ENCODE measurements around the gene PLD4. TPM values are rescaled to one million over a fixed set of nuclear protein-coding genes. Genes with fewer than 3 reads are reported as not detected.

Gene PLD4
- total and polyA plus RNA-seq, 2 experiments from 2014 or later: not detected

DNA sequence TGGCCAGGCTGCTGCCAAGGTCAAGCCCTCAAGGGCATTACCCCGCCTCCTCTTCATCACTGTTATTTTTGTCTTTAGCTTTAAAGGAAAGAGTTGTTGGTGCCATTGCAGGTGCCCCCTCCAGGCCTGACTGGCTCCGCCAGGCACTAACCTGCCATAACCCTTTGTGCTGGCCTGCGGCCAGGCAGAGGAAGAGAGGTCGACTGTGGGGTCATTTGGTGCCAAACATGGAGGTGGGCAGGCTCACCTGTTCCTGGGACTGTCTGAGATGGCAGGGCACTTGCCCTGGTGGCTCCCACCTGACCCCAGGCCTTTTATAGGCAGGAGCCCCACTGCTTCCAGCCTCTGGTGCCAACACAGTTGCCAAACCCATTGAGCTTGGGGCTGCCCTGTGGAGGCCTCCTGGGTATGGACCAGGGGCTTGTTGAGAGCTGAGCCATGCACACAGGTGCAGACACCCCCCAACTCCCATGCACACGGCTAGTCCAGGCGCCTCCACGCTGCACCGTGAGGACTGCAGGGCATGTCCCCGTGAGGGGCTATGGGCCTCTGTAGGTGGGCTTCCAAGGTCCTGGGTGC lies 29.4 kb upstream of the PLD4 start:
- peaks cover 7% of the 10 kb centered on the region; the same call in 2 of the 3 replicates for H3K4me1 Mint-ChIP-seq
- Histone ChIP-seq H3K27me3 (ENCODE audit: insufficient read depth) (no peaks in the 10 kb centered on the region), H3K79me2 (replicated peaks; ENCODE audit: insufficient read depth) (no peaks in the 10 kb centered on the region), H3K36me3 (ENCODE audit: insufficient read depth) (no peaks in the 10 kb centered on the region), H3F3A (replicated peaks; ENCODE audit: low read depth) (no peaks in the 10 kb centered on the region), H4K20me1 (replicated peaks; ENCODE audit: insufficient read depth) (no peaks in the 10 kb centered on the region), H3K9me2 (ENCODE audit: insufficient read depth) (no peaks in the 10 kb centered on the region), H3K4me1 (ENCODE audit: insufficient read depth) (no peaks in the 10 kb centered on the region), H3K4me2 (no peak overlapping the region), H3K27ac (ENCODE audit: low read depth) (no peak overlapping the region), H2AFZ (no peak overlapping the region), H3K4me3 (no peak overlapping the region)
- no peak overlapping the region for H3K27ac Mint-ChIP-seq
- no peaks in the 10 kb centered on the region for H3K36me3 Mint-ChIP-seq (ENCODE audit: low read depth)
- peaks cover 19% of the 10 kb centered on the region for H3K27me3 Mint-ChIP-seq (ENCODE audit: insufficient read depth, low read depth, poor library complexity)
- ATAC-seq: no peak
- H3K4me3 Mint-ChIP-seq: no peak overlapping the region
- TF ChIP-seq ZNF331 (CRISPR knock-in tag; IDR thresholded peaks at IDR 0.05; ENCODE audit: low read depth): no peak
- TF ChIP-seq, protein P1, sequence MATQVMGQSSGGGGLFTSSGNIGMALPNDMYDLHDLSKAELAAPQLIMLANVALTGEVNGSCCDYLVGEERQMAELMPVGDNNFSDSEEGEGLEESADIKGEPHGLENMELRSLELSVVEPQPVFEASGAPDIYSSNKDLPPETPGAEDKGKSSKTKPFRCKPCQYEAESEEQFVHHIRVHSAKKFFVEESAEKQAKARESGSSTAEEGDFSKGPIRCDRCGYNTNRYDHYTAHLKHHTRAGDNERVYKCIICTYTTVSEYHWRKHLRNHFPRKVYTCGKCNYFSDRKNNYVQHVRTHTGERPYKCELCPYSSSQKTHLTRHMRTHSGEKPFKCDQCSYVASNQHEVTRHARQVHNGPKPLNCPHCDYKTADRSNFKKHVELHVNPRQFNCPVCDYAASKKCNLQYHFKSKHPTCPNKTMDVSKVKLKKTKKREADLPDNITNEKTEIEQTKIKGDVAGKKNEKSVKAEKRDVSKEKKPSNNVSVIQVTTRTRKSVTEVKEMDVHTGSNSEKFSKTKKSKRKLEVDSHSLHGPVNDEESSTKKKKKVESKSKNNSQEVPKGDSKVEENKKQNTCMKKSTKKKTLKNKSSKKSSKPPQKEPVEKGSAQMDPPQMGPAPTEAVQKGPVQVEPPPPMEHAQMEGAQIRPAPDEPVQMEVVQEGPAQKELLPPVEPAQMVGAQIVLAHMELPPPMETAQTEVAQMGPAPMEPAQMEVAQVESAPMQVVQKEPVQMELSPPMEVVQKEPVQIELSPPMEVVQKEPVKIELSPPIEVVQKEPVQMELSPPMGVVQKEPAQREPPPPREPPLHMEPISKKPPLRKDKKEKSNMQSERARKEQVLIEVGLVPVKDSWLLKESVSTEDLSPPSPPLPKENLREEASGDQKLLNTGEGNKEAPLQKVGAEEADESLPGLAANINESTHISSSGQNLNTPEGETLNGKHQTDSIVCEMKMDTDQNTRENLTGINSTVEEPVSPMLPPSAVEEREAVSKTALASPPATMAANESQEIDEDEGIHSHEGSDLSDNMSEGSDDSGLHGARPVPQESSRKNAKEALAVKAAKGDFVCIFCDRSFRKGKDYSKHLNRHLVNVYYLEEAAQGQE (IDR thresholded peaks at IDR 0.05; ENCODE audit: unreplicated experiment): no peak
- TF ChIP-seq CREB1 (CRISPR knock-in tag; IDR thresholded peaks at IDR 0.05; ENCODE audit: low read depth): no peak
- TF ChIP-seq STAT1 (IDR thresholded peaks at IDR 0.05; ENCODE audit: unreplicated experiment): no peak
- no peak for TF ChIP-seq NANOG (IDR thresholded peaks at IDR 0.05; ENCODE audit: borderline replicate concordance)
- no peak for DNase-seq (ENCODE audit: low spot score)
- H3K9me3 Mint-ChIP-seq: no peaks in the 10 kb centered on the region

DNA sequence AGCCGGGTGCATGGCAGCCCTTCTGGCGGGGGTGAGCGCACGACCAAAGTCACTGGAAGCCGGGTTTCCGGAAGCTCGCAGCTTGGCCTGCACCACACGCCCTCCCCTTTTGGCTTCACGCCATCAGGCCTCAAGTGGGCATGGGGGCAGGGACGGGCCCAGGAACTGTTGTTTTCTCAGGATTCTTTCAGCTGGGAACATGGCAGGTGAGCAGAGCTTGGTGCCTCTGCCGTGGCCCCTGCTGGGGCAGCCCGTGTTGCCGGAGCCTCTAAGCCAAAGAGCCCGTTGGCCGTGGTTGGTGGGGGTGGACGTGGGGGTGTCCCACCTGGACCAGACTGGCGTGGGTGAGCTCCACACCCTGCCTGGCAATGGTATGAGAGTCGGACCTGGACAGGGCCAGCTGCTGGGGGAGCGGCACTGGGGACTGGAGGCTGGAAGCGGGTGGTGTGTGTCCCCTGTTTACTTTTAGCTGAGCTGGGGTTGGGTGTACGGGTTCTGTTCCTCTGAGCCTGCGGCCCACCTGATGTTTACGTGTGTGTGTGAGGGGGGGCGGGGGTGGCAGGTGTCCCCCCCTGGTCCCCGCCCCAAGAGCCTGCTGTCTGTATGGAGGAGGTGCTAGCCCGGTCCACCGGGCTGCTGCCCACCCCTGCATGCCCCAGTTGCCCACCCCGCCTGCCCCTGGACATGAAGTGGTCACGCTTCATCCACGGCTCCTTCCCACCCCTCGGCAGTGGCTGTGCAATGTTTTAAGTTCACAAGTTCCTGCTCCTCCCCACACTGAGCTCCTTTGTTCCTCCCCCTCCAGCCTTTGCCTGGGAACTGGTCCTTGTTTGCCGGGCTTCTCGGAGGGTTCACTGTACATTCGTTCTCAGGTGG lies 28.7 kb upstream of the PLD4 start:
- Histone ChIP-seq H3K4me3 (no peak overlapping the region), H3K36me3 (ENCODE audit: insufficient read depth) (no peaks in the 10 kb centered on the region), H2AFZ (no peak overlapping the region), H3K4me2 (no peak overlapping the region), H3K9me2 (ENCODE audit: insufficient read depth) (no peaks in the 10 kb centered on the region), H3K27ac (ENCODE audit: low read depth) (no peak overlapping the region), H3K4me1 (ENCODE audit: insufficient read depth) (no peaks in the 10 kb centered on the region), H4K20me1 (replicated peaks; ENCODE audit: insufficient read depth) (no peaks in the 10 kb centered on the region), H3K27me3 (ENCODE audit: insufficient read depth) (no peaks in the 10 kb centered on the region), H3F3A (replicated peaks; ENCODE audit: low read depth) (no peaks in the 10 kb centered on the region), H3K79me2 (replicated peaks; ENCODE audit: insufficient read depth) (no peaks in the 10 kb centered on the region)
- DNase-seq (ENCODE audit: low spot score) (no peak), ATAC-seq (no peak)
- Mint-ChIP-seq H3K9me3 (no peaks in the 10 kb centered on the region), H3K4me3 (no peak overlapping the region), H3K4me1 (peaks cover 7% of the 10 kb centered on the region; the same call in 2 of the 3 replicates), H3K36me3 (ENCODE audit: low read depth) (no peaks in the 10 kb centered on the region), H3K27ac (no peak overlapping the region), H3K27me3 (ENCODE audit: insufficient read depth, low read depth, poor library complexity) (peaks cover 22% of the 10 kb centered on the region)
- TF ChIP-seq, protein P2, sequence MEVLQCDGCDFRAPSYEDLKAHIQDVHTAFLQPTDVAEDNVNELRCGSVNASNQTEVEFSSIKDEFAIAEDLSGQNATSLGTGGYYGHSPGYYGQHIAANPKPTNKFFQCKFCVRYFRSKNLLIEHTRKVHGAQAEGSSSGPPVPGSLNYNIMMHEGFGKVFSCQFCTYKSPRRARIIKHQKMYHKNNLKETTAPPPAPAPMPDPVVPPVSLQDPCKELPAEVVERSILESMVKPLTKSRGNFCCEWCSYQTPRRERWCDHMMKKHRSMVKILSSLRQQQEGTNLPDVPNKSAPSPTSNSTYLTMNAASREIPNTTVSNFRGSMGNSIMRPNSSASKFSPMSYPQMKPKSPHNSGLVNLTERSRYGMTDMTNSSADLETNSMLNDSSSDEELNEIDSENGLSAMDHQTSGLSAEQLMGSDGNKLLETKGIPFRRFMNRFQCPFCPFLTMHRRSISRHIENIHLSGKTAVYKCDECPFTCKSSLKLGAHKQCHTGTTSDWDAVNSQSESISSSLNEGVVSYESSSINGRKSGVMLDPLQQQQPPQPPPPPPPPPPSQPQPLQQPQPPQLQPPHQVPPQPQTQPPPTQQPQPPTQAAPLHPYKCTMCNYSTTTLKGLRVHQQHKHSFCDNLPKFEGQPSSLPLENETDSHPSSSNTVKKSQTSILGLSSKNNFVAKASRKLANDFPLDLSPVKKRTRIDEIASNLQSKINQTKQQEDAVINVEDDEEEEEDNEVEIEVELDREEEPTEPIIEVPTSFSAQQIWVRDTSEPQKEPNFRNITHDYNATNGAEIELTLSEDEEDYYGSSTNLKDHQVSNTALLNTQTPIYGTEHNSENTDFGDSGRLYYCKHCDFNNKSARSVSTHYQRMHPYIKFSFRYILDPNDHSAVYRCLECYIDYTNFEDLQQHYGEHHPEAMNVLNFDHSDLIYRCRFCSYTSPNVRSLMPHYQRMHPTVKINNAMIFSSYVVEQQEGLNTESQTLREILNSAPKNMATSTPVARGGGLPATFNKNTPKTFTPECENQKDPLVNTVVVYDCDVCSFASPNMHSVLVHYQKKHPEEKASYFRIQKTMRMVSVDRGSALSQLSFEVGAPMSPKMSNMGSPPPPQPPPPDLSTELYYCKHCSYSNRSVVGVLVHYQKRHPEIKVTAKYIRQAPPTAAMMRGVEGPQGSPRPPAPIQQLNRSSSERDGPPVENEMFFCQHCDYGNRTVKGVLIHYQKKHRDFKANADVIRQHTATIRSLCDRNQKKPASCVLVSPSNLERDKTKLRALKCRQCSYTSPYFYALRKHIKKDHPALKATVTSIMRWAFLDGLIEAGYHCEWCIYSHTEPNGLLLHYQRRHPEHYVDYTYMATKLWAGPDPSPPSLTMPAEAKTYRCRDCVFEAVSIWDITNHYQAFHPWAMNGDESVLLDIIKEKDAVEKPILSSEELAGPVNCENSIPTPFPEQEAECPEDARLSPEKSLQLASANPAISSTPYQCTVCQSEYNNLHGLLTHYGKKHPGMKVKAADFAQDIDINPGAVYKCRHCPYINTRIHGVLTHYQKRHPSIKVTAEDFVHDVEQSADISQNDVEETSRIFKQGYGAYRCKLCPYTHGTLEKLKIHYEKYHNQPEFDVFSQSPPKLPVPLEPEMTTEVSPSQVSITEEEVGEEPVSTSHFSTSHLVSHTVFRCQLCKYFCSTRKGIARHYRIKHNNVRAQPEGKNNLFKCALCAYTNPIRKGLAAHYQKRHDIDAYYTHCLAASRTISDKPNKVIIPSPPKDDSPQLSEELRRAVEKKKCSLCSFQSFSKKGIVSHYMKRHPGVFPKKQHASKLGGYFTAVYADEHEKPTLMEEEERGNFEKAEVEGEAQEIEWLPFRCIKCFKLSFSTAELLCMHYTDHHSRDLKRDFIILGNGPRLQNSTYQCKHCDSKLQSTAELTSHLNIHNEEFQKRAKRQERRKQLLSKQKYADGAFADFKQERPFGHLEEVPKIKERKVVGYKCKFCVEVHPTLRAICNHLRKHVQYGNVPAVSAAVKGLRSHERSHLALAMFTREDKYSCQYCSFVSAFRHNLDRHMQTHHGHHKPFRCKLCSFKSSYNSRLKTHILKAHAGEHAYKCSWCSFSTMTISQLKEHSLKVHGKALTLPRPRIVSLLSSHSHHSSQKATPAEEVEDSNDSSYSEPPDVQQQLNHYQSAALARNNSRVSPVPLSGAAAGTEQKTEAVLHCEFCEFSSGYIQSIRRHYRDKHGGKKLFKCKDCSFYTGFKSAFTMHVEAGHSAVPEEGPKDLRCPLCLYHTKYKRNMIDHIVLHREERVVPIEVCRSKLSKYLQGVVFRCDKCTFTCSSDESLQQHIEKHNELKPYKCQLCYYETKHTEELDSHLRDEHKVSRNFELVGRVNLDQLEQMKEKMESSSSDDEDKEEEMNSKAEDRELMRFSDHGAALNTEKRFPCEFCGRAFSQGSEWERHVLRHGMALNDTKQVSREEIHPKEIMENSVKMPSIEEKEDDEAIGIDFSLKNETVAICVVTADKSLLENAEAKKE (CRISPR knock-in tag; IDR thresholded peaks at IDR 0.05): no peak
- TF ChIP-seq CREB1 (CRISPR knock-in tag; IDR thresholded peaks at IDR 0.05; ENCODE audit: low read depth): no peak
